Mammary epithelial cell (primary cell): ENCODE measurements around the gene PTPRO.

Experiments used
- EZH2 ChIP-seq: IDR thresholded peaks from 2 replicates; pipeline ENCODE4 v1.6.1; 2012; ENCODE audit warnings: low read length, inconsistent platforms, borderline replicate concordance
- TF ChIP-seq, protein P1 (sequence below), 2 donors: IDR thresholded peaks in 1 of 2; conservative IDR thresholded peaks in 1 of 2; 2 replicates each; pipeline ENCODE4 v1.5.1; 2011 to 2012; ENCODE audit warnings: inconsistent platforms in 2 of 2, low read length in 2 of 2, mild to moderate bottlenecking in 2 of 2, control low read depth in 1 of 2, low read depth in 1 of 2; ENCODE audit not compliant: insufficient read depth in 1 of 2; ENCODE audit errors: extremely low read depth in 1 of 2

GRCh38 chr12:15534874-15535273 is 212.6 kb downstream of the PTPRO start:
- no peak for TF ChIP-seq EZH2
- TF ChIP-seq, protein P1, sequence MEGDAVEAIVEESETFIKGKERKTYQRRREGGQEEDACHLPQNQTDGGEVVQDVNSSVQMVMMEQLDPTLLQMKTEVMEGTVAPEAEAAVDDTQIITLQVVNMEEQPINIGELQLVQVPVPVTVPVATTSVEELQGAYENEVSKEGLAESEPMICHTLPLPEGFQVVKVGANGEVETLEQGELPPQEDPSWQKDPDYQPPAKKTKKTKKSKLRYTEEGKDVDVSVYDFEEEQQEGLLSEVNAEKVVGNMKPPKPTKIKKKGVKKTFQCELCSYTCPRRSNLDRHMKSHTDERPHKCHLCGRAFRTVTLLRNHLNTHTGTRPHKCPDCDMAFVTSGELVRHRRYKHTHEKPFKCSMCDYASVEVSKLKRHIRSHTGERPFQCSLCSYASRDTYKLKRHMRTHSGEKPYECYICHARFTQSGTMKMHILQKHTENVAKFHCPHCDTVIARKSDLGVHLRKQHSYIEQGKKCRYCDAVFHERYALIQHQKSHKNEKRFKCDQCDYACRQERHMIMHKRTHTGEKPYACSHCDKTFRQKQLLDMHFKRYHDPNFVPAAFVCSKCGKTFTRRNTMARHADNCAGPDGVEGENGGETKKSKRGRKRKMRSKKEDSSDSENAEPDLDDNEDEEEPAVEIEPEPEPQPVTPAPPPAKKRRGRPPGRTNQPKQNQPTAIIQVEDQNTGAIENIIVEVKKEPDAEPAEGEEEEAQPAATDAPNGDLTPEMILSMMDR (conservative IDR thresholded peaks at IDR 0.05 in 1 of 2, IDR thresholded peaks at IDR 0.05 in 1 of 2; ENCODE audit: extremely low read depth in 1 of 2, insufficient read depth in 1 of 2, low read depth in 1 of 2, low read length in 2 of 2) = no peak
